Right renal pelvis (tissue), 4 donors: ENCODE data around the gene LDB2. TPM values are rescaled to one million over a fixed set of nuclear protein-coding genes. Genes with fewer than 3 reads are reported as not detected.
"Not testable (repeated sequence)": the region's sequence is repeated elsewhere in the genome, so short reads cannot be mapped to it uniquely, and the experiment has no call there.

Experiments
- DNase-seq, 4 donors: peaks; one replicate each; pipeline ENCODE4 v3.0.0-alpha.2; 2013; ENCODE audit warnings: low read depth in 4 of 4, low spot score in 3 of 4, missing footprints in 1 of 4
- polyA plus RNA-seq, 4 donors: library from polyadenylated mRNA; unstranded; fragments of 120-200 nt; gene quantifications; one replicate each; pipeline ENCODE4 v1.2.1, GENCODE V29; 2013; ENCODE audit not compliant: insufficient read length in 4 of 4

Gene LDB2
- polyA plus RNA-seq, 4 donors: 84.4 to 109 (median 108) TPM

GRCh38 chr4:16663307-16663706 is 235.1 kb downstream of the LDB2 start:
- no peak for DNase-seq

GRCh38 chr4:16661813-16662212 is 236.6 kb downstream of the LDB2 start:
- no peak for DNase-seq

- no peak for DNase-seq
Observed at GRCh38 chr4:16660656-16661055, 237.8 kb downstream of the LDB2 start.

- DNase-seq: no peak
Observed at GRCh38 chr4:16659694-16660093, 238.8 kb downstream of the LDB2 start.

GRCh38 chr4:16659079-16659478 is 239.4 kb downstream of the LDB2 start:
- DNase-seq: no peak

- no peak for DNase-seq
Observed at GRCh38 chr4:16658183-16658582, 240.3 kb downstream of the LDB2 start.

GRCh38 chr4:16655111-16655510 is 243.3 kb downstream of the LDB2 start:
- DNase-seq: no peak

GRCh38 chr4:16652732-16653305 is 245.6 kb downstream of the LDB2 start:
- DNase-seq: no peak

- no peak for DNase-seq
Observed at GRCh38 chr4:16646459-16646858, 252.0 kb downstream of the LDB2 start.

- no peak for DNase-seq
Observed at GRCh38 chr4:16643893-16644292, 254.6 kb downstream of the LDB2 start.

- no peak for DNase-seq
Observed at GRCh38 chr4:16642897-16643296, 255.5 kb downstream of the LDB2 start.

GRCh38 chr4:16641971-16642370 is 256.5 kb downstream of the LDB2 start:
- no peak for DNase-seq

- DNase-seq: no peak
Observed at GRCh38 chr4:16636912-16637630, 261.4 kb downstream of the LDB2 start.

- no peak for DNase-seq
Observed at GRCh38 chr4:16636304-16636703, 262.1 kb downstream of the LDB2 start.

GRCh38 chr4:16629274-16629673 is 269.2 kb downstream of the LDB2 start:
- not testable (repeated sequence) for DNase-seq

GRCh38 chr4:16628835-16629234 is 269.6 kb downstream of the LDB2 start:
- not testable (repeated sequence) for DNase-seq

GRCh38 chr4:16627999-16628398 is 270.4 kb downstream of the LDB2 start:
- DNase-seq: no peak

GRCh38 chr4:16626945-16627344 is 271.5 kb downstream of the LDB2 start:
- DNase-seq: no peak

GRCh38 chr4:16622826-16623225 is 275.6 kb downstream of the LDB2 start:
- no peak for DNase-seq

GRCh38 chr4:16617435-16617834 is 281.0 kb downstream of the LDB2 start:
- DNase-seq: peak in 1 of 4 donors; percentile 23

GRCh38 chr4:16617011-16617410 is 281.4 kb downstream of the LDB2 start:
- peak in 2 of 4 donors; percentile 41 to 52 for DNase-seq

GRCh38 chr4:16609170-16609758 is 289.2 kb downstream of the LDB2 start:
- no peak for DNase-seq
